GM19239 (cell line): ENCODE measurements around the gene GLIPR1.

Experiments used
- DNase-seq: peaks from one replicate; pipeline ENCODE4 v3.0.0; 2011; ENCODE audit warnings: low spot score; ENCODE audit not compliant: insufficient read length
- FAIRE-seq: peaks from 2 replicates; lab custom pipeline; 2011; peaks lifted over from hg19 to GRCh38; lab: Jason Lieb, UNC

Gene GLIPR1

GRCh38 chr12:75553398-75553797 lies 72.8 kb downstream of the GLIPR1 start:
- DNase-seq (no peak), FAIRE-seq (no peak)
